ENCODE data around the gene PSMD12.
"Not testable (repeated sequence)": the region's sequence is repeated elsewhere in the genome, so short reads cannot be mapped to it uniquely, and the experiment has no call there.

PSMD12 gene

DNA sequence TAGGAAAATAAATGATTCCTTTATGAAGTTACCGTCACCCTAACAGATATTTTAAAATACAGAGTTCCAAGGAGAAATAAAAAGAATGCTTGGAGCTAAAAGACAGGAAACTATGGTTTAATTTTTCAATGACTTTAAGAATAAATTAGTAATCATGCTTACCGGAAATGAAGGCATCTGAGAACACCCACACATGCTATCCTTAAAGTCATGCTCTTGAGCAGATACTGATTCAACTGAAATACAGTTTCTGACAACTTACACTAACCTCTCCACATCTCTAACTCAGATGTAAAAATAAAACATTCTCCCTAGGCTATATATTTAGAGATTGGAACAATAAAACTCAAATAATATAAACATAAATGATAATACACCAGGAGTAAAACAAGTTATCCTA, 7.8 kb downstream of the PSMD12 start:
- DNase-seq (ENCODE audit: low read depth): no peak

DNA sequence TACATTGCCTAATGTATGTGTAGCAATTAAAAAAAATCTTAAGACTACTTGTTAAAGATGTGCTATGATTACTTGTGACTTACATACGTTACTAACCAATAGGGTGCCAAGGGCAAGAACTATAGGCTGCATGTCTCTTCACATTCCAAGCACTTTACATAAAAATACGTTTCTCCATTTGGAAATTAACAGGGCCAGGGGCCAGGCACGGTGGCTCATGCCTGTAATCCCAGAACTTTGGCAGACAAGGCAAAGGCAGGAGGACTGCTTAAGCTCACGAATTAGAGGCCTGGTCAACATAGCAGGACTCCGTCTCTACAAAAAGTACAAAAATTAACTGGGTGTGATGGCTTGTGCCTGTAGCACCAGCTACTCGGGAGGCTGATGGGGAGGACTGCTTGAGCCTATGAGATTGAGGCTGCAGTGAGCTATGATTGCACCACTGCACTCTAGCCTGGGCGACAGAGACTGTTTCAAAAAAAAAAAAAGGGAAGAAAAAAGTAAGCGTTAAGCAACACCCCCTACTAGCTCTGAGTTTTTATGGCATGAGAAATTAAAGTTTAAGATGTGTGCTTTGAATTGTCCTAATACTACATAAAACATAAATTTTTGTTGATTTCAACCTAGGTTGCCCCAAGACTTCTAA, 12.3 kb downstream of the PSMD12 start:
- DNase-seq (ENCODE audit: low read depth): no peak

DNA sequence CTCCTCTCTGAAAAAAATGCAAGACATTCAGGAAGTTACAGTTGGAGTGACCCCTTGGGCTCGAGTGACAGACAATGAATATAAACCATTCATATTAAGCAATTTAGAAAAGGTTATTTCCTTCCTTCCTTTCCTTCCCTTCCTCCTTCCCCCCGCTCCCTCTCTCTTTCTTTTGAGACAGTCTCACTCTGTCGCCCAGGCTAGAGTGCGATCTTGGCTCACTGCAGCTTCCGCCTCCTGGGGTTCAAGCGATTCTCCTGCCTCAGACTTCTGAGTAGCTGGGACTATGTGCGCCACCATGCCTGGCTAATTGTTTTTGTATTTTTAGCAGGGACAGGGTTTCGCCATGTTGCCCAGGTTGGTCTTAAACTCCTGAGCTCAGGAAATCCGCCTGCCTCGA, 13.2 kb downstream of the PSMD12 start:
- DNase-seq (ENCODE audit: low read depth): no peak

DNA sequence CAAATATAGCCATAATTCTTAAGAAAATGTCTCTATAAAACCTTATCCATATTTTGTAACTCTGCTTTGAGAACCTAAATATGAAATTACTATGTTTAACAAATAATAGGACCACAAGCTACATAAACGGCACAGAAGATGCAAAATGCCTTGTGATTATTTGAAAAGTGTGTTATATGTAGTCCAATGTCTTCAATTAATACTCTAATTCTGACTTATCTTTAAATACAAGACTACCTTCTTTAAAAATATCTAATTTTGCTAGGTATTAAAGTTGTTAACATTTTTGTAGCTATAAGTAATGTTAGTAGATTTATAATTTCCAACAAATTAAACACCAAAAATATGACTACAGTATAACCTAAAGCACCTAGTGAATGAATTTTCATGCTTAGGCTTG, 17.0 kb downstream of the PSMD12 start:
- no peak for DNase-seq (ENCODE audit: low read depth)

DNA sequence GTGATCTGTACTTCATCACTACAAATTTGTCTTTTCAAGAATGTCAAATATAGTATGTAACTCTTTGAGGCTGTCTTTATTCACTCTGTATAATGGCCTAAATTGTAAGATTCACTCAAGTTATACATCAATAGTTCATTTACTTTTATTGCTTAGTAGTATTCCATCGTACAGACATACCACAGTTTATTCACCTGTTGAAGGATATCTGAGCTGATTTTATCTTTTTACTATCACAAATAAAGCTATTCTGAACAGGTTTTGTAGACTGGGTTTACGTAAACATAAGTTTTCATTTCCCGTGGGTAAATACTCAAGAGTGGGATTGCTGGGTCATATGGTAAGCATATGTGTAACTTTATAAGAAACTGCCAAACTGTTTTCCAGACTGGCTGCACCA, 18.6 kb downstream of the PSMD12 start:
- no peak for DNase-seq (ENCODE audit: low read depth)

DNA sequence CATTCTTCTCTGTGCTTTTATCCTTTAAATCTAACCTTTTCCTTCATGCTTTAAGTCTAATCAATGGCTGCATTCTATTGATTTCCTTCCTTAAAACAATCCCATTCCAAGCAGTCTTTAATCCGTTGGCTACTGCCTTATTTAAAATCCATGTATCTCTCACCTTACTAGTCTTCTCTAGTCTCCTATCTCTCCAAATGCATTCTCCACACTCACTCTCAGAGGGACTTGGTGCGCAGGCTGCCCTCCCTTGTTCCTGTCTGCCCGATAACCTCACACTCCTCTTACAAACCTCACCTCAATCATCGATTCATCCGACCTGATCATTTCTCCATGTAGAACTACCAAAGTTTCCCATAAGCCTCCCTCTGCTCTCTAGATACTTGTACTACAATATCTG, 23.1 kb downstream of the PSMD12 start:
- no peak for DNase-seq (ENCODE audit: low read depth)

DNA sequence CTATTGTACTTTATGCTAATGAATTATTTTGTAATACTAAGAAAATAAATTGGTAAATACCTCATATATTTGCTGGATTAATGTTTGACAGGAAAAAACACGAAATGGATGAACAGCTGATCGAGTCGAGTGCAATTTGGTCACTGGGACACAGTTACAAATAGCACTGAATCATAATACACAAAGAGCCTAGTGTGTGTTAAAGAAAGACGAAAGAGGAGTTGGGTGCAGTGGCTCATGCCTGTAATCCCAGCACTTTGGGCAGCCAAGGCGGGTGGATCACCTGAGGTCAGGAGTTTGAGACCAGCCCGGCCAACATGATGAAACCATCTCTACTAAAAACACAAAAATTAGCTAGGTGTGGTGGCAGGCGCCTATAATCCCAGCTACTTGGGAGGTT, 28.0 kb downstream of the PSMD12 start:
- DNase-seq (ENCODE audit: low read depth): not testable (repeated sequence)

DNA sequence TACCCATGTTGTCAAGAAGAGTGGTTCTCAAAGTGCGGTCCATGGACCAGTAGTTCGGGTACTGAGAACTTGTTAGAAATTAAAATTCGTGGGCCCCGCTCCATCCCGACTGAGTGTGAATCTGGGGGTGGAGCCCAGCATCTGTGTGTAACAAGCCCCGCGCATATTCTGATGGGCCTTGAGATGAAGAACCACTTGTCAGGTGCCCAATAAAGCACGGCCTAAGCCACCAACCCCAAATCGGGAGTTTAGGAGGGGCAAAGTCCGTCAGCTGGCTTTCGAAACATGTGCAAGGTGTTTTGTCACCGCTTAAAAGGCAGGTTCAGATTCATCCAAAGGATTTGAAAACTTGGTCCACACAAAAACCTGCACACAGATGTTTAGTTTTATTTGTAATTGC, 29.5 kb downstream of the PSMD12 start:
- DNase-seq (ENCODE audit: low read depth): no peak

DNA sequence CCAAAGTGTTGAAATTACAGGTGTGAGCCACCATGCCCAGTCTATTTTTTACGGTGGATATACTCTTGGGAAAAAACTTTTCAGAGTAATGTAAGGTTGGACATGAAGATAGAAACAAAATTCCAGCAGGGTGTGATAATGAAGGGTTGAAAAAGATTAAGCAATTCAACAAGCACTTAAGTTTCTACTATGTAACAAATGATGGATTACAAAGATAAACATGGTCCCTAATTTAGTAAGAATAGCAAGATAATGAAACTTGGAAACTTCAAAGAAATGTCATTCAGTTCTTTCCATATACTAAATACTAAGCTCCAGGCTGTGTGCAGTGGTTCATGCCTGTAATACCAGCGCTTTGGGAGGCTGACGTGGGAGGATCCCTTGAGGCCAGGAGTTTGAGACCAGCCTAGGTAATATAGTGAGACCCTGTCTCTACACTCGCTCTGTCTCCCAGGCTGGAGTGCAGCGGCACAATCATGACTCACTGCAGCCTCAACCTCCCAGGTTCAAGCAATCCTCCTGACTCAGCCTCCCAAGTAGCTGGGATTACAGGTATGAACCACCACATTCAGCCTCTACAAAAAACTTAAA, 31.0 kb downstream of the PSMD12 start:
- DNase-seq (ENCODE audit: low read depth): no peak

DNA sequence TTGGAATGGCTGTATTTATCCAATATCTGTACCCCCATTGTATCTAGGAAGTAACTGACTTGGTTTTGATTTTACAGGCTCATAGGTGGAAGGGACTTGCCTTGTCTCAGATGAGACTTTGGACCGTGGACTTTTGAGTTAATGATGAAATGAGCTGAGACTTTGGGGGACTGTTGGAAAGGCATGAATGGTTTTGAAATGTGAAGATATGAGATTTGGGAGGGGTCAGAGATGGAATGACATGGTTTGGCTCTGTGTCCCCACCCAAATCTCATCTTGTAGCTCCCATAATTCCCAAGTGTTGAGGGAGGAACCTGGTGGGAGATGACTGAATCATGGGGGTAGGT, 34.2 kb downstream of the PSMD12 start:
- DNase-seq (ENCODE audit: low read depth): not testable (repeated sequence)

DNA sequence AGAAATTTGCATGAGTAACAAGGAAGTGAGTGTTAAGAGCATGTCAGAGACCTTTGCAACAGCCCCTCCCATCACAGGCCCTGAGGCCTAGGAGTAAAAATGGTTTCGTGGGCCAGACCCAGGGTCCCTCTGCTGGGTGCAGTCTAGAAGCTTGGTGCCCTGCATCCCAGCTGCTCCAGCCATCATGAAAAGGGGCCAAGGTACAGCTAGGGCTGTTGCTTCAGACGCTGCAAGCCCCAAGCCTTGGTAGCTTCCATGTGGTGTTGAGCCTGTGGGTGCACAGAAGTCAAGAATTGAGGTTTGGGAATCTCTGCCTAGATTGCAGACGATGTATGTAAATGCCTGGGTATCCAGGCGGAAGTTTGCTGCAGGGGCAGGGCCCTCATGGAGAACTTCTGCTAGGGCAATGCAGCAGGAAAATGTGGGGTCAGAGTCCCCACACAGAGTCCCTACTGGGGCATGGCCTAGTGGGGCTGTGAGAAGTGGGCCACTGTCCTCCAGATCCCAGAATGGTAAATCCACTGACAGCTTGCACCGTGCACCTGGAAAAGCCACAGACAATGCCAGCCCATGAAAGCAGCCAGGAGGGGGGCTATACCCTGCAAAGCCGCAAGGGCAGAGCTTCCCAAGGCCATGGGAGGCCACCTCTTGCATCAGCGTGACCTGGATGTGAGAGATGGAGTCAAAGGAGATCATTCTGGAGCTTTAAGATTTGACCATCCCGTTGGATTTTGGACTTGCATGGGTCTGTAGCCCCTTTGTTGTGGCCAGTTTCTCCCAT, 34.8 kb downstream of the PSMD12 start:
- not testable (repeated sequence) for DNase-seq (ENCODE audit: low read depth)

DNA sequence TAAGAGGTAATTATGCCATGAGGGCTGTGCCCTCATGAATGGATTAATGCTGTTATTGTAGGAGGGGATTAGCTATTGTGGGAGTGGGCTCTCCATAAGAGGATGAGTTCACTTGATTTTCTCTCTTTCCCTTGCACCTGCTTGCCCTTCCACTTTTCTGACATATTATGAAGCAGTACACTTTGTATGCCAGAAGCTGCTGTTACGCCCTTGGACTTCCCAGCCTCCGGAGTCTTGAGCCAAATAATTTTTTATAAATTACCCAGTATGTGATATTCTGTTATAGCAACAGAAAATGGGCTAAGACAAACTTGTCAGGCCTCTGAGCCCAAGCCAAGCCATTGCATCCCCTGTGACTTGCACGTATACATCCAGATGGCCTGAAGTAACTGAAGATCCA, 38.4 kb downstream of the PSMD12 start:
- no peak for DNase-seq (ENCODE audit: low read depth)

DNA sequence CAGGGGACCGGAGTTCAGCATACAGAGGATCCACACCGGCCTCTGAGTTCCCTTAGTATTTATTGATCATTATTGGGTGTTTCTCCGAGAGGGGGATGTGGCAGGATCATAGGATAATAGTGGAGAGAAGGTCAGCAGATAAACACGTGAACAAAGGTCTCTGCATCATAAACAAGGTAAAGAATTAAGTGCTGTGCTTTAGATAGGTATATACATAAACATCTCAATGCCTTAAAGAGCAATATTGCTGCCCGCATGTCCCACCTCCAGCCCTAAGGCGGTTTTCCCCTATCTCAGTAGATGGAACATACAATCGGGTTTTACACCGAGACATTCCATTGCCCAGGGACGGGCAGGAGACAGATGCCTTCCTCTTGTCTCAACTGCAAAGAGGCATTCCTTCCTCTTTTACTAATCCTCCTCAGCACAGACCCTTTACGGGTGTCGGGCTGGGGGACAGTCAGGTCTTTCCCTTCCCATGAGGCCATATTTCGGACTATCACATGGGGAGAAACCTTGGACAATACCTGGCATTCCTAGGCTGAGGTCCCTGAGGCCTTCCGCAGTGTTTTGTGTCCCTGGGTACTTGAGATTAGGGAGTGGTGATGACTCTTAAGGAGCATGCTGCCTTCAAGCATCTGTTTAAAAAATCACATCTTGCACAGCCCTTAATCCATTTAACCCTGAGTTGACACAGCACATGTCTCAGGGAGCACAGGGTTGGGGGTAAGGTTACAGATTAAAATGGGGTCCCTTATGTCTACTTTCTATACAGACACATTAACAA, 39.2 kb downstream of the PSMD12 start:
- DNase-seq (ENCODE audit: low read depth): not testable (repeated sequence)

DNA sequence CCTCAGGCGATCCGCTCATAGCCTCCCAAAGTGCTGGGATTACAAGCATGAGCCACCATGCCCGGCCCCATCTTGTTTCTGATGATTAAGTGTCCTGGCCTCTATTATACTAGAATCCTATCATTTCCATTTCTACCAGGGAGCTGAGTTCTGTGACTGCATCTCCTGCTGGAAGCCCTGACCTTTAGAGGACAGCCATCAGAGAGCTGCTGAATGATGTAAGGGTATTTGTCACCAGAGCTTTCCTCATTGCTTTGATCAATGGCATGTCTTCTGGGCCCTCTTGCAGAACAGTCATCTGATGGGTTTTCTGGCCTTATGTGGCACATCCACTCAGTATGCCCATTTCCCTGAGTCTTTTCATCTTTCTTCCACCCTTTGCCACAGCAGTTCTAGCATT, 39.9 kb downstream of the PSMD12 start:
- DNase-seq (ENCODE audit: low read depth): no peak

DNA sequence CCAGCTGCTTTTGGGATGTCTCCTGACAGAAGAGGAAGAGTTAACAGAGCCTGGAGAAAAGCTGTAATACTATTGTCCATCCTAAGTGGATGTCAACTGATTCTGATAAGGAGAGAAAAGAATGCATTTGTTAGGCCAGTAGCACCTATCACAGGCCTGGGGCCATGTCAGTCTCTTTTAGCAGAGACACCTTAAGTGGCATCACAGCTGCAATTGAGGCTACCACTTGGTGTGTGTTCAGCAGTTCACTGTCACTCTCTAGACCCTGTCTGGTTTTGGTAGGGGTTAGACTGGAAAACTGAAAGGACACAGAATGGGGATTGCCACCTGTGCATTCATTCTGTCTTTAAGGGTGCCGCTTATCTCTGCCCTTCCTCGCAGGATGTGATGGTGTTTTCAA, 42.0 kb downstream of the PSMD12 start:
- no peak for DNase-seq (ENCODE audit: low read depth)

DNA sequence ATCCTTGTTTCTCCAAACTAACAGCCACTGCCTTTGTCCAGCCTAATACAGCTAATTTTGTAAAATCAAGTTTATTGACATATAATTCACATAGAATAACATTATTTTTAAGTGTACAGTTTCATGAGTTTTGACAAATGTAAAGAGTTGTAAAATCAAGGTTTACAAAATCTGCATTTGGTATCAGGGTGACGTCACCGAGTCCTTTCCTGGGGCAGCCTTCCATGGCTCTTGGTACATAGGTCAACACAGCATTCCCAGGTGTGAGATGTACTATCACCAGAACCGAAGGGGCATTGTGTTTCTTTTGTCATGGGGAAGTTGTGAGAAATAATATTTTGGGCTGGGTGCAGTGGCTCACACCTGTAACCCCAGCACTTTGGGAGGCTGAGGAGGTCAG, 42.9 kb downstream of the PSMD12 start:
- DNase-seq (ENCODE audit: low read depth): no peak

DNA sequence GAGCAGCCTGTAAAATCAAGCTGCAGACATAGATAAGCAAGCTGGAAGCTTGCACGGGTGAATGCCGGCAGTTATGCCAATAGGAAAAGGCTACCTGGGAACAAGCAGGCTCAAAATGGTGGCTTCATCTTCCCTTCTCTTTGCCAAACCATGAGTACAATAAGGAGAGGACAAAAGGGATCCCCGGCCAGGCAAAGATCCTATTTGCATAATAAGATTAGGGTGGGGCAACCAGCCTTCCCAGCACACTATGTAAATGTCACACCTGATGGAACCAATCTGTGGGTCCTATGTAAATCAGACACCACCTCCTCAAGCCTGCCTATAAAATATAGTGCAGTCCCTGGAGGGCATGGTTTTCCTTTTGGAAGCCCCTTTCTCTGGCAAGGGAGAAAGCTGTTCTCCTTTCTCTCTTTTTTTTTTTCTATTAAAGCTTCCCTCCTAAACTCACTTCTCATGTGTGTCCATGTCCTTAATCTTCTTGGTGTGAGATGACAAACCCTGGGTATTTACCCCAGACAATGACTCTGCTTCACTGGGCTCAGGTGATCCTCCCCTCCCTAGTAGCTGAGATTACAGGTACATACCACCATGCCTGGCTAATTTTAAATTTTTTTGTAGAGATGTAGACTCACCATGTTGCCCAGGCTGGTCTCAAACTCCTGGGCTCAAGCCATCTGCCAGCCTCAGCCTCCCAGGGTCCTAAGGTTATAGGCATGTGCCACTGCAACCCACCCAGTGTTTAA, 44.2 kb downstream of the PSMD12 start:
- DNase-seq (ENCODE audit: low read depth): no peak

DNA sequence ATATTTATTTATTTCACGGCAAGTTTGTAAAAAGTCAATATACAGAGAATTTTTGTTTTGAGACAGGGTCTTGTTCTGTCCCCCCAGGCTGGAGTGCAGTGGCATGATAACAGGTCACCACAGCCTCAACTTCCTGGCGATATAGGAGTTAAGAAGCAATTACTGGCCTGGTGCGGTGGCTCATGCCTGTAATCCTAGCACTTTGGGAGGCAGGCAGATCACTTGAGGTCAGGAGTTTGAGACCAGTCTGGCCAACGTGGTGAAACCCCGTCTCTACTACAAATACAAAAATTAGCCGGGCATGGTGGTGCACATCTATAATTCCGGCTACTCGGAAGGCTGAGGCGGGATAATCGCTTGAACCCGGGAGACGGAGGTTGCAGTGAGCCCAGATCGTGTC, 44.9 kb downstream of the PSMD12 start:
- DNase-seq (ENCODE audit: low read depth): not testable (repeated sequence)

DNA sequence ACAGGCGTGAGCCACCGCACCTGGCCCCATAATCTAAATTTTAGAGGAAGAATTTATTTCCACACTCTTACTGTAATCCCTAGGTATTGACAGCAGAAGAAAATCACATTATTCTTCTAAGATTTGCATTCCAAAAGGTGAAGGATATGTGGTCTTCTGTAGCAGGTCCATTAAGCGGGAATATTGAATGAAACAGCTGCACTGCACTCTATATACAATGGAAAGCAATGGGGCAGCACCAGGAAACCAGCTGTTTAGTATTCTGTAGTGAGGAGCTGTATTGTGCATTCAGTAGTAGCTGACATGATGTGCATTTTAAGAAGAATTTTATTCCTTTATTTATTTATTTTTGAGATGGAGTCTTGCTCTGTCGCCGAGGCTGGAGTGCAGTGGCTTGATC, 49.6 kb downstream of the PSMD12 start:
- DNase-seq (ENCODE audit: low read depth): no peak

DNA sequence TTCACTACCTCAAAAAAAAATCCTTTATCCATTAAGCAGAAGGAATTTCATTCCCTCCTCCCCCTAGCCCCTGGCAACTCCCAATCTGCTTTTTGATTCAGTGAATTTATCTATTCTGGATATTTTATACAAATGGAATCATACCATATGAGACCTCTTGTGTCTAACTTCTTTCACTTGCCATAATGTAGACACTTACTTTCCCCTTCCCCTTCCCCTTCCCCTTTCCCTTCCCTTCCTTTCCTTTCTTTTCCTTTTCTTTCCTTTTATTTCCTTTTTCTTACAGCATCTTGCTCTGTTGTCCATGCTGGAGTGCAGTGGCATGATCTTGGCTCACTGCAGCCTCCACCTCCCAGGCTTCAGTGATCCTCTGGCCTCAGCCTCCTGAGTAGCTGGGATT, 50.5 kb downstream of the PSMD12 start:
- no peak for DNase-seq (ENCODE audit: low read depth)

DNA sequence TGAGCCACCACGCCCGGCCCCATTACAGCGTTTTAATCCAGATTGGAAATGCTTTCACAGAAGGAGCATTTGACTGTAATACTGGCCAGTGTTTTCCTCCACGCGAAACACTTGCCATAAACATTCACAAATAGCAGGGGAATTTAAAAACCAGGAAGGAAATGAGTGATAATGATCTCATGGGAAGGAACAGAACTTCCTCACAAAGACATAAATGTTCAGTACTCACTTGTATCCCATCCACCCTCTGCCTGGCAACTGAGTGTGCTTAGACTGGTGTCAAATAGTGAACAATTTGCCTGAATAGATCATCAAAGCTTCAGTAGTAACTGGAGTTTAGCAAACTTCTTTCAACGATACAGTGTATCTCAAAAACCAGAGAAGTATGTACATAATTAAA, 54.1 kb downstream of the PSMD12 start:
- no peak for DNase-seq (ENCODE audit: low read depth)

DNA sequence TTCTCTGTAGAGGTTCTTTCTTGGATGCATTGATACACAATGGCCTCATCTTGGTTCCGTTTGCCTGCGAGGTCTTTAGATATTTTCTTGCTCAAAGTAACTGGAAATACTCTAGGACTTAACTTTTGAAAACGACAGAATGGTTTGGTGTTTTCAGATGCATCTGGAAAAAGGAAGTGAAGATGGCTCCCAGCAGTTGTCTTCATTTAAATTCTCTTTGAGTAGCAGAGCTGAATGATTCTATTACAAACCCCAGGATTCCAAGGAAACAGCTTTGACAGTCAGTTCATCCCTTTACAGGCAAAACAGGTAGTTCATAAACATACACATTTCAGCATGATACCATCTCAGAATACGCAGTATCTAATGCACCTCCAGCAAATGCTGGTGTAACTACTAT, 54.8 kb downstream of the PSMD12 start:
- no peak for DNase-seq (ENCODE audit: low read depth)
